Measurements from ENCODE around the gene MAFG.

DNA sequence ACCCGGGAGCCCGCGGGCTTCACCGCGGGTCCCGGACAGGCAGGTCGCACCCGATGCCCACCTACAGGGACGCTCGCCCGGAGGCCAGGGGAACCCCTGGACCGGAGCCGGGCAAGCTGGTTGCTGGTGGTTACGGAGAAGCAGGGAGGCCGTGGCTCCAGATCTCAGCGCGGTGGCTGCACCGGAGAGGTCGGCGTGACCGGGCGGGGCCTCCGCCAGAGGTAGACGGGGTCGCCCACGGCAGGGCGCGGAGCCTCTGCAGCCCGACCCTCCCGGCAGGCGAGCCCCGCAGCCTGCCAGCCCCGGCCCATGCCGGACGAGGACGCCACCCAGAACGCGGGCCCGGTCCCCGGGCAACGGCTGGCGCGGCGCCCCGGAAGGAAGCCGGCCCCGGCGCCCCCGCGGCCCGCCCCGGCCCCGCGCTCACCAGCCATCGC, 16.7 kb downstream of the MAFG start:
- TF ChIP-seq POLR2A (IDR thresholded peaks at IDR 0.05; ENCODE audit: low read length) (no peak), GATA1 (IDR thresholded peaks at IDR 0.05; ENCODE audit: low read depth, low read length) (no peak)

Data from erythroblast (primary cell).